ENCODE results near the gene INPPL1. TPM values are rescaled to one million over a fixed set of nuclear protein-coding genes. Genes with fewer than 3 reads are reported as not detected.

INPPL1 gene
- total and polyA plus RNA-seq, 10 of the 15 experiments (the other 5 are each of a cell fraction or from before 2014, with no cell fraction given) = 0.47 to 116 (median 43.4) TPM

DNA sequence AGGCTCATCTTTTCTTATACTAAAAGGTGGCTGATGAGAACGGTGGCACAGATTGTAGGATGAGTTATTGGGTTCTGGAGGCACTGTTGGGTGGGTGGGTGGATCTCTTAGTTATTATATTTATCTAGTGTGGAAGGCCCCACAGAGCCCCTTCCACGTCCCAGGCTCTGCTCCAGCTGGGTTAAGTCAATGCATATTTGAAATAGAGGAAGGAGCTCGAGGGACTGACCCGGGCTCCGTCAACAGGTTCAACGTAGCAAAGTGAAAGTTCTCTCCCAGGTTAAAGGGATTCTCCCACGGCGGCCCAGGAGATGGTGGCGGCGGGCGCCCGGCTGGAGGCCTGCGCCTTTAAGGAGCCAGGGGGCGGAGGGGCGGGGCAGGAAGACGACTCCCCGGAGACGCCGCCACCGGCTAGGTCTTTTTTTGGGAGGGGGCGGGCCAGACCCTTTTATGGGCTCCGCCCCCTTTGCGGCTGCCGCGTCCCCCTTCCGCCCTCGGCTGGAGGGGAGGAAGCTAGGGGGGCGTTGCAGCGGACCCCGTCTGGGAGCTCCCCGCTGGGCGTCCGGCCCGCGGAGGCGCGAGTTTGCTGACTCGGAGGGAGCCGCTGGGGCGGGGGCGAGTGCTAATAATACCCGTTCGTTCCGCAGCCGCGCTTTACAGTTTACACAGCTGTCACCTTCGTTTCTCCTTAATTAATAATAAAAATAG is 1.5 kb upstream of the INPPL1 start (continued):
- TF ChIP-seq ZBTB4 (CRISPR knock-in tag; IDR thresholded peaks at IDR 0.05) (no peak), ZNF687 (IDR thresholded peaks at IDR 0.05) (0 out of 2 replicates have a peak, but pooled peaks have one; percentile 8), NBN (IDR thresholded peaks at IDR 0.05) (0 out of 2 replicates have a peak, but pooled peaks have one; percentile 46), ATF7 (IDR thresholded peaks at IDR 0.05; ENCODE audit: low read depth) (peak; percentile 44; the same call in 1 of the 2 replicates), RB1 (IDR thresholded peaks at IDR 0.05; ENCODE audit: borderline replicate concordance) (no peak; the same call in 1 of the 2 replicates), YBX1 (IDR thresholded peaks at IDR 0.05) (no peak), NRF1 (conservative IDR thresholded peaks at IDR 0.05; ENCODE audit: low read depth, low read length) (no peak), MXI1 (IDR thresholded peaks at IDR 0.05; ENCODE audit: low read depth, low read length) (peak; percentile 66; the same call in 1 of the 2 replicates), NFYB (IDR thresholded peaks at IDR 0.05; ENCODE audit: insufficient read depth, low read depth, low read length) (0 out of 2 replicates have a peak, but pooled peaks have one; percentile 7), HDGF (IDR thresholded peaks at IDR 0.05) (peak; percentile 61; the same call in 1 of the 2 replicates), ZNF384 (IDR thresholded peaks at IDR 0.05; ENCODE audit: borderline replicate concordance, low read depth, low read length) (peak; percentile 47; the same call in 1 of the 2 replicates), FOXK2 (IDR thresholded peaks at IDR 0.05) (no peak), FOS (IDR thresholded peaks at IDR 0.05; ENCODE audit: borderline replicate concordance, extremely low read depth, insufficient read length) (no peak), TAF1 (IDR thresholded peaks at IDR 0.05; ENCODE audit: borderline replicate concordance, low read depth, low read length) (peak; percentile 22; the same call in 1 of the 2 replicates)
- TF ChIP-seq, protein P1, sequence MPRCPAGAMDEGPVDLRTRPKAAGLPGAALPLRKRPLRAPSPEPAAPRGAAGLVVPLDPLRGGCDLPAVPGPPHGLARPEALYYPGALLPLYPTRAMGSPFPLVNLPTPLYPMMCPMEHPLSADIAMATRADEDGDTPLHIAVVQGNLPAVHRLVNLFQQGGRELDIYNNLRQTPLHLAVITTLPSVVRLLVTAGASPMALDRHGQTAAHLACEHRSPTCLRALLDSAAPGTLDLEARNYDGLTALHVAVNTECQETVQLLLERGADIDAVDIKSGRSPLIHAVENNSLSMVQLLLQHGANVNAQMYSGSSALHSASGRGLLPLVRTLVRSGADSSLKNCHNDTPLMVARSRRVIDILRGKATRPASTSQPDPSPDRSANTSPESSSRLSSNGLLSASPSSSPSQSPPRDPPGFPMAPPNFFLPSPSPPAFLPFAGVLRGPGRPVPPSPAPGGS (IDR thresholded peaks at IDR 0.05; ENCODE audit: borderline replicate concordance, insufficient read depth, low read depth, low read length, poor library complexity, severe bottlenecking) = no peak
- TF ChIP-seq, protein P2, sequence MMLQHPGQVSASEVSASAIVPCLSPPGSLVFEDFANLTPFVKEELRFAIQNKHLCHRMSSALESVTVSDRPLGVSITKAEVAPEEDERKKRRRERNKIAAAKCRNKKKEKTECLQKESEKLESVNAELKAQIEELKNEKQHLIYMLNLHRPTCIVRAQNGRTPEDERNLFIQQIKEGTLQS (IDR thresholded peaks at IDR 0.05; ENCODE audit: borderline replicate concordance, extremely low read depth, low read depth, low read length) = no peak
